ENCODE results near the gene PRKCD.

PRKCD gene

DNA sequence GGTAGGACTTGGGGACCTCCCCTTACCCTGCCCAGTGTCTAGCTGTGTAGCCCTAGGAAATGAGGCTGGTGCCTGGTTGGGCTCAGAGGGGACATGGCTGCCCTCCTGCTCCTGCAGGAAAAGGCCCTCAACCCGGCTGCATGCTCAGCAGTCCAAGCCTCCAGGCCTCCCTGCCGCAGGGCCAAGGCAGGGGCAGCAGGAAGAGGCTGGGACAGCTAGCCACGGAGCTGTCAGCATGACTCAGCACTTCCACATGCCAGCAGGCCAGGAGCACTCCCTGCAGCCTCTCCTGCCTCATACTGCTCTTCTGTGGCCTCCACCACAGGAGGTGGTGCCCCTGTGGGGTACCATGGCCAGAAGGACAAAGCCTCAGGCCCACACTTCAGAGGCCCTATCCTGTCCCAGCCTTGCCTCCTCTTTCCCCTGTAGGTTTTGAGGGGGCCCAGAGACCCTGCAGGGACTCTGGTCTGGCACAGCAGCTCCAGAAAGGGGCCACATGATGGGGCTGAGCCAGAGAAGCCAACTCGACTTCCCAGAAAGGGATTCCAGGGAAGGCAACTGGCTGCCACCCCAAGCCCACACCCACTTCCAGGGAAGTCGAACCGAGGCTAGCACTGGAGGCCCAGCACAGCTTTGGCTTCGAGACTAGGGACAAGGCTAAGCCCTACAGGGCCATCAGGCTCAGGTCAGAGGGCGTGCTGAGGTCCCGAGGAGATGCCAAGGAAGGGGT, 75.3 kb downstream of the PRKCD start:
- peak; percentile 93 for DNase-seq

DNA sequence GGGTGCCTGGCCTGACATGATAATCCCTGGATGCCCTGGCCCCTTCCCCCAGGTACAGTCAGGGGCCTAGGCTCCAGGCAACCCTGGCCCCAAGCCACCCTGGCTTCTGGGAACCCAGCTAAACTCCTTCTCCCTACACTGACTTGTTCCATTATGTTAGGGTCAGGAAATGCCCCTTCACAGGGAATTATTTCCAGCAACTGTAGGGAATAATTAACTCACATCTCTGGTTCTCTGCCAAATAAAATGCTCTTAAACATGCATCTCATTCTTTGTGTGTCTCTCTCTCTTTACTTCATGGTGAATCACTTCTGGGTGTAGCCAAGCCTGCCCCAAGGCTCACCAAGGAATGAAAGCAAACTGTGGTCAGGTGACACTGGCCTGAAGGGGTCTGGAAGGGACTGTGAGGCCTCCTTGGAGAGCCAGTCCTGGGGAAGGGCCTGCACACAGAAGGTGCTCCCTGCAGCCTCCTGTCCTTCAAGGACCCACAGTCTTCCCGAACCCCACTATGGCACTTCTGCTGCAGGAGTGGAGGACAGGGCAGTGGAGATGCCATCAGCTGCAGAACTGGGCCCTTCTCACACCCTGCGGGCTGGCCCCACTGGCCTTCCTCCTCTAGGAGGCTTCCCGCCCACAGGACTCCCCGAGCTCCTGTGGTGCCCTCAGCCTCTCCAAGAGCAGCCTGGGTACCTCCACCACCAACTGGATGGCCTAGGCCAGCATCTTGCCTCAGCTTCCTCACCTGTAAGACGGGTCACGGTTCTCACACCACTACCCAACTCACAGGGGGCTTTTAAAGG, 77.2 kb downstream of the PRKCD start:
- peak; percentile 81 for DNase-seq

DNA sequence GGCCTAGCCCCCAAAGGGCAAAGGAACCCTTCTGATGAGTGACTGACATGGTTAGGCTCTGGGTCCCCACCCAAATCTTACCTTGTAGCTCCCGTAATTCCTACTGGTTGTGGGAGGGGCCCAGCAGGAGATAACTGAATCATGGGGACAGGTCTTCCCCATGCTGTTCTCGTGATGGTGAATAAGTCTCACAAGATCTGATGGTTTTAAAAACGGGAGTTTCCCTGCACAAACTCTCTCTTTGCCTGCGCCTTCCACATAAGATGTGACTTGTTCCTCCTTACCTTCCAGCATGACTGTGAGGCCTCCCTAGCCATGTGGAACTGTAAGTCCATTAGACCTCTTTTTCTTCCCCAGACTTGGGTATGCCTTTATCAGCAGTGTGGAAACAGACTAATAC, 77.9 kb downstream of the PRKCD start:
- DNase-seq = no peak

DNA sequence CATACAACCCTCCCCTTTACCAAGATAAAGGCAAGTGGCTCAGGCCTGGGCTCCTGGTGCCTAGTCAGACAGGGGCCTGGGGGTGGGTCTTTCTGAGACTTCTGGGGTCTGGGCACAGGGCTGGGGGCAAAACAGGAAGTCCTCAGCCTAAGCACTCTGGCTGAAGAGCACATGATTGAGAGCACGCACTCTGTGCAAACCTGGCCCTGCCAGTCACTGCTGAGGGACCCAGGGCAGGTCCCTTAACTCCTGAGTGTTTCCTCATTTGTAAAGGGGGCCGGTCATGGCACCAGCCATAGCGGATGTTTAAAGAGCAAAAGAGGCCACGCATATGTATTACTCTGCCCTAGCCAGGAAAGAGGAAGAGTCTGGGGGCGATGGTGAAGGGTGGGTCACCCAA, 78.8 kb downstream of the PRKCD start:
- DNase-seq = no peak

DNA sequence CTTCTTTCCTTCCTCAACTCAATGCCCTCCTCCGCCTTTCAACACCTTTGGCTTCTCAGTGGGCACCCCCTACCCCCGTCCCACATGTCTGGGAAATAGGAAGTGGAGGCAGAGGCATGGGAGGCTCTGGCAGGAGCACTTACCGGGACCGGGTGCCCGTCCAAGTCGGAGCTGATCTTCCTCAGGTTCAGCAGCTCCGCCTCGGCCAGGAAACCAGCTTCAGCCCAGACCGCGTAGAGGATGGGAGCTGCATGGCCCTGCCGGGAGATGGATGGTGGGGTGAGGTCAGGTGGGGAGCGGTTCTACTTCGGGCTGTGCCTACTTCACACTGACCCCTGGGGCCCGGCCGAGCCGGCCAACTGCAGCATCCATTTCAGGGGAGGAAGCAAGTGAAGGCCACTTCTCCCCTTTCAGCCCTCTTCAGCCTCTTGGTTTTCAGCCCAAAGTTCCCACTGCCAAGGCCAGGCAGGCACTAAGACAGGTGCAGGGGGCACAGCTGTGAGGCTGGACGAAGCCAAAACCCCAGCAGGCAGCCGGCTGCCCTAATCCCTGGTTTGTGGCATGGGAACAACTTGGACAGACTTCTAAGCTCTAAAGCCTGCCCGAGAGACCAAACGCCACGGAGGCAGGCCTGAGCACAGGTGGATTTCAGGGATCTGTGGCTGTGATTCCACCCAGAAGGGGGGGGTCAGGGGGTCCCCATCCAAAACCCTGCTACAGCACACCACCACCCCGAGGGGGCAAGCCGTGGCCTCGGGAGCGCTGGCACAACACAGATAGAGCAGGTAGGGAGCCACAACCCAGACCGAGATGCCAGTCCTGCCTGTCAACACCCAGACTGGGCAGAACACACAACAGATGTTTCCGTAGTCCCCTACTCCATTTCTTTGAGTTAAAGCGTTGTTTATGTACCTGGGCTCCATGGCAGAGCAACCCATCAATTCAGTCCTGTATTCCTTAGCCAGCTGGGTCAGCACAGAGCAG, 80.3 kb downstream of the PRKCD start:
- no peak for DNase-seq

DNA sequence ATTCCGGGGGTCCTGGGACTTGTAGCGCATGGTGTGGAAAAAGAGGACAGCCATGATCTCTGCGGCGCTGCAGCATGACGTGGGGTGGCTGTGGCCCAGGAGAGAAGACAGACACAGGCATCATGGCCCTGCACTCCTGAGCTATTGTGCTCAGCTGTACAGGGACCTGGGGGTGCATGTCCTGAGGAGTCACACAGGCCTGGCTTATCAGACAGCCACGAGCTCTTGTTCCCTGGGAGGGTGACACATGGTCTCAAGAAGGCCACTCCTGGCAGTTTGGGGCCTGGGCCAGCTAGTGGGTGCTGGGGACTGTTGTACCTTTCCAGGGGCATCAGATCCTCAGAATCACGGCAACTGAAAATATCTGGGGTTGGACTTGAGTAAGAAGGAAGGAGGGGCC, 81.1 kb downstream of the PRKCD start:
- DNase-seq = no peak

Measured in islet precursor cell (in vitro differentiated cells).